Adrenal gland (tissue), 5 donors: Measurements from ENCODE around the gene TFF3.

Experiments used
- POLR2A ChIP-seq, 2 donors: fragments of 450-650 bp; IDR thresholded peaks; one replicate each; pipeline ENCODE4 v1.6.1; 2017; ENCODE audit warnings: antibody characterized with exemption in 2 of 2, mild to moderate bottlenecking in 2 of 2, moderate library complexity in 1 of 2
- TF ChIP-seq, protein P1 (sequence below), 6 experiments: fragments of 450-650 bp in 4 of 6; fragments of 200-600 bp in 2 of 6; sonication (generic) in 1 of 6; IDR thresholded peaks; 1 replicate in 5 of 6; 2 replicates in 1 of 6; pipeline versions ENCODE4 v1.5.1 to v1.8.0; 2016 to 2021; ENCODE audit warnings: antibody characterized with exemption in 6 of 6, mild to moderate bottlenecking in 2 of 6, moderate library complexity in 1 of 6
- donor health status: DM: no; HTN: no; CAD: no.

GRCh38 chr21:42300045-42300583 lies 15.1 kb downstream of the TFF3 start:
- TF ChIP-seq, protein P1, sequence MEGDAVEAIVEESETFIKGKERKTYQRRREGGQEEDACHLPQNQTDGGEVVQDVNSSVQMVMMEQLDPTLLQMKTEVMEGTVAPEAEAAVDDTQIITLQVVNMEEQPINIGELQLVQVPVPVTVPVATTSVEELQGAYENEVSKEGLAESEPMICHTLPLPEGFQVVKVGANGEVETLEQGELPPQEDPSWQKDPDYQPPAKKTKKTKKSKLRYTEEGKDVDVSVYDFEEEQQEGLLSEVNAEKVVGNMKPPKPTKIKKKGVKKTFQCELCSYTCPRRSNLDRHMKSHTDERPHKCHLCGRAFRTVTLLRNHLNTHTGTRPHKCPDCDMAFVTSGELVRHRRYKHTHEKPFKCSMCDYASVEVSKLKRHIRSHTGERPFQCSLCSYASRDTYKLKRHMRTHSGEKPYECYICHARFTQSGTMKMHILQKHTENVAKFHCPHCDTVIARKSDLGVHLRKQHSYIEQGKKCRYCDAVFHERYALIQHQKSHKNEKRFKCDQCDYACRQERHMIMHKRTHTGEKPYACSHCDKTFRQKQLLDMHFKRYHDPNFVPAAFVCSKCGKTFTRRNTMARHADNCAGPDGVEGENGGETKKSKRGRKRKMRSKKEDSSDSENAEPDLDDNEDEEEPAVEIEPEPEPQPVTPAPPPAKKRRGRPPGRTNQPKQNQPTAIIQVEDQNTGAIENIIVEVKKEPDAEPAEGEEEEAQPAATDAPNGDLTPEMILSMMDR (IDR thresholded peaks at IDR 0.05) = no peak
- no peak for TF ChIP-seq POLR2A (IDR thresholded peaks at IDR 0.05)
